Stimulated activated CD4-positive, alpha-beta T cell treated with anti-CD3 and anti-CD28 coated beads, Interleukin-1b, Interleukin-23, amount 100 ng/mL, for 48 hours (primary cell): ENCODE results near the gene FBXW7.

Source experiments
- DNase-seq: peaks from one replicate; pipeline ENCODE4 v3.0.0-alpha.2; 2020

Gene FBXW7

DNA sequence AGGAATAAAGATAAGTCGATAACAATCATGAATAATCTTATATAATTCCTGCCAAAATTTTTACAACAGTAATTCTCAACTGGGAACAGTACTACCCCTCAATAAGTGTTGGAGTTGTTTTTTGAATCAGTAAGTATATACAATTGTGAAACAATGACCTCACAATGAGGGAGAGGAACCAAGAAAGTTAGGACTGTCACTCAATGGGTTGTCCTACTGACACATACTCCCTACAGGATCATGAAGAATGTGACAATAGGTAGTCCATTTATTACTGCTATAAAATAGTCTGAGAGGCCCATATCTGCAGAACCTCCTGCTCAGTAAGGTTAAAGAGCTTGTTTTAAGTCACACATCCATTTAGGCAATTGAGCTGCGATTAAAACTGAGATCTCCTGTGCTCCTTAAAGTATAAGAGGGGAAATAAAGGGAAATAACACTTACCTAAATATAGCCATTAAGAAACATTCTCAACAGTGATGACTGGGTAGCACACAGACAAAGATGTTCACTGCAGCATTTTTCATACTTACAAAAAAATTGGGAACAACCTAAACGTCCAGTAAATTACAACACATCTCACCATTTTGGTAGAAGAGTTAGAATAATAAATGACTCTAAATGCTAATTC lies 26.2 kb downstream of the FBXW7 start:
- DNase-seq, result no peak

DNA sequence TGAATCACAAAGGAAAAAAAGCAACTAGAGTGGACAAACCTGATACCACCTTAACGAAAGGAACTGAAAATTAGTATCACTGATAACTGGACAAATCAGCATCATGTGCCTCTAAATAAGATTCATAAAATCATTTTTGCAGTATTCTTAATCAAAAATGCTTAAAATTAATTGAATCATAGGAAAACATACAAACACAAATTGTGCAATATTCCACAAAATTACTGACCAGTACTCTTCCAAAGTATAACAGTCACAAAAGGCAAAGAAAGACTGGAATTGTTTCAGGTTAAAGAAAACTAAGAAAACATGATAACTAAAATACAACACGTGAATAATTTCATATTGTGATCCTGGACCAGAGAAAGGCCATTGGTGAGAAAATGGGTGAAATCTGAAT lies 27.1 kb downstream of the FBXW7 start:
- no peak for DNase-seq

DNA sequence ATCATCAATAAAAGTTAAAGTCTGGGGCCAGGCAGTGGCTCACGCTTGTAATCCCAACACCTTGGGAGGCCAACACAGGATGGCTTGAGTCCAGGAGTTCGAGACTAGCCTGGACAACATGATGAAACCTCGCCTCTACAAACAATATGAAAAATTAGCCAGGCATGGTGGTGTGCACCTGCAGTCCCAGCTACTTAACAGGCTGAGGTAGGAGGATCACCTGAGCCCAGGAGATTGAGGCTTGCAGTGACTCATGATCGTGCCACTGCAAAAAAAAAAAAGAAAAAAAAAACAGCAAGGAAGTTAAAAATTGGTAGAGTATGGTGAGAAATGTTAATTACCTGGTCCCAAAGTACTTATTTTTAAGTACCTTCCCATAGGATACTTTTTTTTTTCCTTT lies 27.5 kb downstream of the FBXW7 start:
- DNase-seq, result no peak

DNA sequence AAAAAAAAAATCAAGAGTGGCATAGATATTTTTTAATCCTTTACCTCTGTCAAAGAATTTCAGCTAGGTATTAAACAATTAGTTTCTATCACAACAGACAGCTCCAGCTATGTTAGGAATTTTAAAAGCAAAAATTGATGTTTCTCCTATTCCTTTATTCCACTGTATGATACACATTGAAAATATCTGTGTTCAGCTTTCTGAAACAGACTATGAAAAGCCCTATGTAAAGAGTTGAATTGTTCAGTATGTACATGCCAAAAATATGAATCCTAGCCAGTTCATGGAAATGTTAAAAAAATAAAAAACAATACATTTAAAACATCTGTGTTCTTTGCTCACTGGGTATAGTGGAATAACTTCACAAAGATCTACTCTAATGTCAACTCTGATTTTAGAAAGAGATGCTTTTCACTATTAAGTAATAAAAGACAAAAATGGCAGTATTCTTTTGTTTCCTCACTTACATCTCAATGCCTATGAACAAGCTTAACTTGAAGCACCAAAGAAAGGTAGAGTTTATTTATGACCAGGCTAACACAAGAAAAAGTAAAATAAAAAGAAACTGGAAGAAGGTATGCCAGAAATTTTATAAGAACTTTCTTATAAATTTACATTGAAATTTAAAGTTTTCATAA lies 32.1 kb downstream of the FBXW7 start:
- DNase-seq, result no peak

DNA sequence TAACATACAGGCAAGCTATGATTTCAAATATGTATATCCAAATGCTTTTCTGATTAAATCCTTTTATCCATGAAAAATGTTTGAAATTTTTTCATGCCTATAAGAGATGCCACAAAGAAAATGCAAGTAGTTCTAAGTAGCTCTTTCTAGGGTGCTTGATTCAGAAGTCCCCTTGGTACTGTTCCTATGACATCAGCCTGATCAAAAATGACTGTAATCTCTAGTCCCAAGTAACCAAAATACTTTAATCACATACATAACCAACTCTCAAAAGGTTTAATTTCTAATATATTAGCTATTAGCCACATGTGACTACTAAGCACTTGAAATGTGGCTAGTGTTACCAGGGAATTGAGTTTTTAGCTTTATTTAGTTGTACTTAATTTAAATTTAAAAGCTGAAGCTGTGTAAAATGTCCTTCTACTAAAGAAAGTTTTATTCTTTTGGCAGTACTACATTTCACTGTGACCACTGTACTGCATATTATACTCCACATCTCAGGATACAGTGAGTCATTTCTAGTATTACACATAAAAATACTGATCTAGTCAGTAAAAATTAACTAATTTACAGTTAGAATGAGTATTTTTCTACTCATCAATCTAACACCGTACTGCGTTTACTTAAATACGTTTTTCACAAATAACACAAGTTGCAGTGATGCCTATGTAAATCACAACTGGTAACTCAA lies 33.9 kb downstream of the FBXW7 start:
- no peak for DNase-seq

DNA sequence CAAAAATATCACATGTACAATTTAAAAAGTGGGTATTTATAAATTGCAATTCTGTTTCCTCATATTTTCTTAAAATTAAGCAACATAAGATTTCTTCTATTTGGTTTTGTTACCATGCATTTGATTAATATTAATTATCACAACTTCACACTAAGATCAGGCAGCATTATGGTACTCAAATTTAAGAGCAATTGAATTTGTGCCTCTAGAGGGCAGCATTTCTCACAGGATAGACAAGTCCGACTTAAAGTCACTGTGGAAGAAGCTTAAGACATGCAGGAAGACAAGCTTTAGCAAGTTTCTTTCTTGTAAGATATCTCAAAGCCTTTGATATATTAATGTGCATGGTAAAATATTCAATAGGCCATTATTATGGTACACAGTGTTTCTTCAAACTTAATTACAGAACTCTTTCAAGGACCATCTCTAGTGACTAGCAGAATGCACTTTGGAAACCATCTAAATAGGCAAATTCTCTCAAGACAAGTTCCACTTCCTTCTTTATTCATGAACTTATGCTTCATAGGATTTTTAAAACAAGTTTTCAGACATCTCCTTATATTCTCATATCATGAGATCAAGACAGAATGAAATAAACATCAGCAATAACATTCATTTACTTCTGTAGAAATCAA lies 35.0 kb downstream of the FBXW7 start:
- peak; percentile 25 for DNase-seq

DNA sequence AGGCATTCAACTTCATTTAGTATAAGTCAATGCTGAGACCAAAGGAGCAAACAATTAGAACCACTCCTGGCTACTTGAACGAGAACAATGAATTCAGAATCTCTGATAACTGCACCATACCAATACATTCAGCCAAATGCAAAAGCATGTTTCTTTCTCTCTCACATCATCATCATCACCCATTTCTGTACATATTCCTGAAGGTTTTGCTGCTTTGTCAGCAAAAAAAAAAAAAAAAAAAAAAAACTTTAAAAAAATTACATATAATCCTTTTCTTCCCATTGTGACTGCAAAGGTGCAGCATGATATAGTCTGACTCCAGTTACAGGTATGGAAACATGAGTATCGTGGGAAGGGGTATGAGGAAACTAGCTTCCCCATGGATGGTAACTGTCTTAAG lies 35.6 kb downstream of the FBXW7 start:
- DNase-seq, result no peak

DNA sequence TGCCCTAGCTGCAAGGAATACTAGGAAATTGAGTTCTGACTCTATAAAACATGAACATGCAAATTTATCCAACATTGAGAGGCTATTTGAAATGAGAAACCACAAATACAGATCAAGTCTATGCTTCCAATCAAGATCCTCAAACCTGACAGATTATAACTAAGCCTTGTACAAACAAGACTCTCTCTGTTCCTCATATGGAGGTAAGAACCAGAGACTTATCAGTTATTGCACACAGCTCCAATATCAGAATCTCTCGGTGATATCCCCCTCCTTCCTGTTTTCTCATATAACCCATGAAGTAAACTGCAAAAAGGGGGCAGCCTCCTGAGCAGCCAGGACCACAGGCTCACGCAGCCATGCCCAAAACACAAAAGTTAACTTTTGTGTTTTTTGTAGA lies 36.5 kb downstream of the FBXW7 start:
- no peak for DNase-seq

DNA sequence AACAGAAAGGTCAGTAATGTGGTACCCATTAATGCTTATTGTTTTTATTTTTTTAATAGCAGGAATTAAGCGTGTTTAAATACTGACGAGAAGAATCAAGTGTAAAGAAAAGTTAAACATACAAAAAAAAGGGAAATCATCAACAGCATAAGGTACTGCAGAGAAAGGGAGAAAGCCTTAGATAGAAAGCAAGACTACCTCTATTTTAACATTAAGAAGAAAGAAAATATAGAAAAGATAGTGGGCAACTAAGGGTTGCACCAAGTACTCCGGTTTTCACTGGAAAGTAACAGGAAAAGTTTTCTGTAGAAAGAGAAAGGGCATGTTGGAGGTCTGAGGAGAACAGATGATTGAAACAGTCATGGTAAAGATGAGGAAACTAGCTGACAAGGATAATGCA lies 41.9 kb downstream of the FBXW7 start:
- no peak for DNase-seq

DNA sequence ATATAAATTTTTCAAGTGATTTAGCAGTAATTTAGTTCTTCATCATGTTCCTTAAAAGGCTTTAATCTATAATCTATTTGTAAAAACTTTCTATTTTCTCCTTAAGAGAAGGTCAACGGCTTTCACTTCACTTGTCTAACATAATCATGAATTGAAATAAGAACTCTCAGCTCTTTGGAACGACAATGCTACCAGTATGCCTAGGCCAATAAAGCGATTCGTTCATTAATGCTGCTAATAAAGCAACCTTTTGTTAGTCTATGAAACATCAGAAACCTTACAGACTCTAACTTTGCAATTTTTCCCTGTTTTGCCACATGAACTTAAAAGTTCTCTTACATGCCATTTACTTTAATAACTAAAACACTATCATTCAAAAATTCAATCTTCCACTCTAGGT lies 47.6 kb downstream of the FBXW7 start:
- DNase-seq, result no peak

DNA sequence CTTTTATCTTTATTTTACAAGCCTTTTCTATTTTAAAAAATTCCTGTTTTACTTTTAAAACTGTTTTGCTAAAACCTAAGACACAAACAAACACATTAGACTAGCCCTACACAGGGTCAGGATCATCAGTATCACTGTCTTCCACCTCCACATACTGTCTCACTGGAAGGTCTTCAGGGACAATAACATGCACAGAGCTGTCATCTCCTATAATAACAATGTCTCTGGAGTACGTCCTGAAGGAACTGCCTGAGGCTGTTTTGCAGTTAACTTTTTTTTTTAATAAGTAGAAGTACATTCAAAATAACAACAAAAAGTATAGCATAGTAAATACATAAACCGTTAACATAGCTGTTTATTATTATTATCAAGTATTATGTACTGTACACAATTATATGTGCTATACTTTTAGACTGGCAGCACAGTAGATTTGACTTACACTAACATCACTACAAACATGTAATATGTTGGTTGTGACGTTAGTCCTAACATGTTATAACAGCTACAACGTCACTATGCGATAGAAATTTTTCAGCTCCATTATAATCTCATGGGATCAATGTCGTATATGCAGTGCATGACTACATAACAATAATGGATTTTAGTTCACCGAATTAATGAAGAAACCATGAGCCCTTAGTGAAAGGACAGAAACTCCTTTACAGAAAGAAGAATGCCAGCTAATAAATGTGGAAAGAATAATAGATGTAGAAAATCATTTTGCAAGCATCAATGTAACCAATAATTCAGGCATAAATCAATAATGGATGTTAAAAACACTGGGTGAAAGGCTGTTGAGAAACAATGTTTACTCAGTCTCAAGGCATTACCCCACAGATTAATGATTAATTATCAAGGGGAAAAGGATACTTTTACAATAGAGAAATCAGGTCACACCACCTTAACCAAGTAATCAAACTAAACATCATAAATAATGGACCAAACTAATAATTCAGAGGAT lies 49.2 kb downstream of the FBXW7 start:
- no peak for DNase-seq

DNA sequence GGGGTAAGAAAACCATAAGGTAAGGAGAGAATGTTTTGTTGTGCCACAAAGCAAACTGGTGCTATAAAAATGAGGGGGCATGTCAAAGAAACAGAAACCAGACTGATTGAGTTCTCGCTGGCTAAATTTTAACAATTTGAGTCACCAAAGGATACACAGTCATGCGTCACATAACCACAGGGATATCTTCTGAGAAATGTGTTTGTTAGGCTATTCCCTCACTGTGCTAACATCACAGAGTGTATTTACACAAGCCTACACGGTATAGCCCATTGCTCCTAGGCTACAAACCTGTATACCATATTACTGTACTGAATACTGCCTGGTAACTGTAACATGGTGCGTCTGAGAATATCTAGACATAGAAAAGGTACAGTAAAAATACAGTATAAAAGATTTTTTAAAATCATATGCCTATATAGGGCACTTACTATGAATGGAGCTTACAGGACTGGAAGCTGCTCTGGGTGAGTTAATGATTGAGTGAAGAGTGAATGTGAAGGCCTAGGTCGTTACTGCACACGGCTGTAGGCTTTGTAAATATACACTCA lies 50.1 kb downstream of the FBXW7 start:
- peak; percentile 4 for DNase-seq

DNA sequence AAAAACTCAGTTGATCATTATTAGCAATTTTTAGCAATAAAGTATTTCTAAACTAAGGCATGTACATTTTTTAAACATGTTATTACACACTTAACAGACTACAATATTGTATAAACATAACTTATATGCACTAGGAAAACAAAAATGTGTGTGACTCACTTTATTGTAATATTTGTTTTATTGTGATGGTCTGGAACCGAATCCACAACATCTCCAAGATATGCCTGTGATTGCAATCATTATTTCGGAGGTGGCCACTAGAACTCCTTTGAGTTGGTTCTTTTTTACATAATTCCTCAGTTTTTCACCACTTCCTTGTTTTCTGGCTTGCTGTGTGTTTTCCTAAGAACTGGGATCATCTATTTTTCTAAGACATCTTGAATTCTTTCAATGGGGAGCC lies 53.7 kb downstream of the FBXW7 start:
- no peak for DNase-seq

DNA sequence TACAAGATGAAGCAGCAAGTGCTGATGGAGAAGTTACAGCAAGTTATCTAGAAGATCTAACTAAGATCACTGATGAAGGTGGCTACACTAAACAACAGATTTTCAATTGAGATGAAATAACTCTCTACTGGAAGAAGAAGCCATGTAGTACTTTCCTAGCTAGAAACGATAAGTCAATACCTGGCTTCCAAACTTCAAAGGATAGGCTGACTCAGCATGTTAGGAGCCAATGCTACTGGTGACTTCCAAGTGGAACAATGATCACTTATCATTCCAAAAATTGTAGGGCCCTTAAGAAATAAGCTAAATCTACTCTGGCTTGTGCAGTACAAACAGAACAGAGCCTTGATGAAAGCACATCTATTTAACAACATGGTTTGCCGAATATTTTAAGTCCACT lies 55.0 kb downstream of the FBXW7 start:
- no peak for DNase-seq

DNA sequence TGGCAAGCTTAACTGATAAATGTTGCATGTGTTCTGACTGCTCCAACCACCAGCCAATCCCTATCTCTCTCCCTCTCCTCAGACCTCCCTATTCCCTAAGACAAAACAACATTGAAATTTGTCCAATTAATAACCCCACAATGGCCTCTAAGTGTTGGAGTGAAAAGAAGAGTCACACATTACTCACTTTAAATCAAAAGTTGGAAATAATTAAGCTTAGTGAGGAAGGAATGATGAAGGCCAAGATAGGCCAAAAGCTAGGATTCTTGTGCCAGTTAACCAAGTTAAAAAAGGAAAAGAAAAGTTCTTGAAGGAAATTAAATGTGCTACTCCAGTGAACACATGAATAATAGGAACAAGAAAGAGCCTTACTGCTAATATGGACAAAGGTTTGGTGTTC lies 55.6 kb downstream of the FBXW7 start:
- DNase-seq, result no peak

DNA sequence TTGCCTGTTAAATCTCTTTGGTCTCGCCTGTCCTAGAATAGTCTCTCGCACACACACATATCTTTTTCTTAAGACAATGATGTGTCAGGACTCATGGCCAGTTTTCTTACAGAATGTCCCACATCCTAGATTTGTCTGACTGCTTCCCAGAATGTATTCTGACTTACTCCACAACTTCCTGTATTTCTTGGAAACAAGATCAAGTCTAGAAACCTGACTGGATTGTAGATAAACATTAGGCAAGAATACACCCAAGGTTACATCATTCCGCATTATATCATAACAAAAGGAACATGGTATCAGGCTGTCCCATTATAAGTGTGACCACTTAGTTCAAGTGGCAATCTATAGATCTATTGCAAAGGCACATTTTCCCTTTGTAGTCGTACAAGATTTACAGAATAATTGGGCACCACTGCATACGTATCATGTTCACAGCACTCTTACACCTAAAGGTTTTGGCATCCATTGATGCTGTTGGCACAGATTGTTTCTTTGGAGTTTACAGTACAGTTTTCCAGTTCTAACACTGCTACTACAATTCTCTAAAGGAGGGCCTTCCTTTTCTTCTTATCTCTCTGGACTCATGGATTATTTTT lies 56.4 kb downstream of the FBXW7 start:
- no peak for DNase-seq

DNA sequence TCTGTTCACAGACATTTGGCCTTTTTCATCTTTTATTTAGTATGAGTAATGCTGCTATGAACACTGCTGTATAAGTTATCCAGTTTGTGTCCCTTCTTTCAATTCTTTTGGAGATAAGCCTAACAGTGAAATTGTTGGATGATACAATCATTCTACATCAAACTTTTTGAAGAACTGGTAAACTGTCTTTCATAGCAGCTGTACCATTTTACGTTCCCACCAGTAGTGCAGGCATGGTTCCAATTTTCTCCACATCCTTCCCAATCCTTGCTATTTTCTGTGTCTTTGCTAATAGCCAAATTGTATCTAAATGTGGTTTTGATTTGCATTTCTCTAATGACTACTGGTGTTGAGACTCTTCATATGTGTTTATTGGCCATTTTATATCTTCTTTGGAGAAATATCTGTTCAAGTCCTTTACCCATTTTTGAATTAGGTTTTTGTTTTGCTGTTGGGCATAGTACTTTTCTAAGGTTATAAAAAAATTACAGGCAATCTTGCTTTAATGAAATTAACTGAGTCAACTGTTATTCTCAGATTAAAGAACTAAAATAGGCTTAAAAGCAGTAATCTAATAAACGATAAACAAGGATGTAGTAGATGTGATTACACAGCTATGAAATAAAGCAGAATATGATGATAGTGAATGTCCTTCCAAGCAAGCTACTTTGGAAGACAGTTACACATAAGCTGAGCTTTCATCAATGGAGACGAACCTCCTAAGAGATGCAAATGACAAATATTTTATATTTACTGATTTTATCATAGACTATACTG lies 57.2 kb downstream of the FBXW7 start:
- DNase-seq, result no peak

DNA sequence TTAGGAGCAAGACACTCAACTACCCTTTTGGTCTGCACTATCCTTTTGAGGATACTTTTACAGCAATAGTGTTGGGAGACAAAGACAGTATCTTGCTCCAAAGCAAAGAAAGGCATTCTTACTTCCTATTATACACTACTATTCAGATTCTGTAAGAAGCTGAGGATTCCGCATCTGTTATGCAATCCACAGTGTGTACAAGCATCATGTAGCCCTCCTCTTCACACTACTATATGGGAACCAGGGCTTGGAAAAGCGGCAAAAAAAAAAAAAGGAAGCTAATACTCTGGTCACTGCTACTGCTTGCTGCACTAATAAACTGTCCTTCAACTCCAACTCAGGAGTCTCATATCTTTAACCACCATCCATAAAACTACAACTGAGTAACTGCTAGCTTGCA lies 59.1 kb downstream of the FBXW7 start:
- DNase-seq, result no peak

DNA sequence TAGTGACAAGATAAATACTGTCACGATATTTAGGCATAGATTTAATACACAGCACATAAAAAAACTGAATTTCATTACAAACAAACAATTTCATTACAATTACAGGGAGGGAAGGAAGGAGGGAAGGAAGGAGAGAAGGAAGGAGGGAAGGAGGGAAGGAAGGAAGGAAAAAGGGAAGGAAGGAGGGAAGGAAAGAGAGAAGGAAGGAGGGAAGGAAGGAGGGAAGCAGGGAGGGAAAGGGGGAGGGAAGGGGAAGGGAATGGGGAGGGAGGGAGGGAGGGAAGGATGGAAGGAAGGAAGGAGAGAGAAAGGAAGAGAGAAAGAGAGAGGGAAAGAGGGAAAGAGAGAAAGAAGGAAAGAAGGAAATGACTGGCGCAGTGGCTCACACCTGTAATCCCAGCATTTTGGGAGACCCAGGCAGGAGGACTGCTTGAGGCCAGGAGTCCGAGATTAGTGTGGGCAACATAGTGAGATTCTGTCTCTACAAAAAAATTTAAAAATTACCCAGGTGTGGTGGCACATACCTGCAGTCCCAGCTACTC lies 64.6 kb downstream of the FBXW7 start:
- DNase-seq, result no peak

DNA sequence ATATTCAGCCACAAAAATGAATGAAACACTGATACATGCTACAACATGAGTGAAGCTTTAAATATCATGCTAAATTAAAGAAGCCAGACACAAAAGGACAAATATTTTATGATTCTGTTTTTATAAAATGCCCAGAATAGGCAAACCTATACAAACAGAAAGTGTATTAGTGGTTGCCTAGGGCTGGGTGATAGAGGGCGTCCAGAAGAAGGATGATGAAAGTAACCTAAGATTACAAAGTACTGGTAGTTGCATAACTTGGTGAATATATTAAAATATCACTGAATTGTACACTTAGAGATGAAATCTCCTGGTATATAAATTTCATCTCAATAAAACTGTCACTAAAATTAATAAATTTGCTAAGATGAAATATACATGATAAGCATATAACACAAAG lies 67.5 kb downstream of the FBXW7 start:
- no peak for DNase-seq

DNA sequence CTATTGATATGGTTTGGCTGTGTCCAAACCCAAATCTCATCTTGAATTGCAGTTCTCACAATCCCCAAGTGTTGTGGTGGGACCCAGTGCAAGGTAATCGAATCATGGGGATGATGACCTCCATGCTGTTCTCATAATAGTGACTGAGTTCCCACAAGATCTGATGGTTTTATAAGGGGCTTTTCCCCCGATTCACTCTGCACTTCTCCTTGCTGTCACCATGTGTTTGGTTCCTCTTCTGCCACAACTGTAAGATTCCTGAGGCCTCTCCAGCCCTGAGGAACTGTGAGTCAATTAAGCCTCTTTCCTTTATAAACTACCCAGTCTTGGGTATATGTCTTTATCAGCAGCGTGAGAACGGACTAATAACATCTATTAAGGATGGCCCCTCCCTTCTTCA lies 68.8 kb downstream of the FBXW7 start:
- DNase-seq, result no peak
